ENCODE measurements around the gene APOF. TPM values are rescaled to one million over a fixed set of nuclear protein-coding genes. Genes with fewer than 3 reads are reported as not detected.

The APOF gene
- total and polyA plus RNA-seq, 10 of the 15 experiments (the other 5 are each of a cell fraction or from before 2014, with no cell fraction given), result 0.04 to 0.19 (median 0.11) TPM; not detected in 5

- no peak for TF ChIP-seq ELK1 (IDR thresholded peaks at IDR 0.05; ENCODE audit: low read depth, low read length)
- no peak for TF ChIP-seq ZNF592 (IDR thresholded peaks at IDR 0.05)
- no peak; the same call in 1 of the 2 replicates for TF ChIP-seq SREBF1 (IDR thresholded peaks at IDR 0.05; ENCODE audit: low read length)
- TF ChIP-seq BACH1 (IDR thresholded peaks at IDR 0.05; ENCODE audit: borderline replicate concordance), result peak; percentile 8; the same call in 1 of the 2 replicates
- TF ChIP-seq TBL1XR1 (IDR thresholded peaks at IDR 0.05; ENCODE audit: low read depth, low read length), result no peak; the same call in 1 of the 2 replicates
- TF ChIP-seq NBN (IDR thresholded peaks at IDR 0.05), result peak; percentile 72; the same call in 1 of the 2 replicates
- peak; percentile 92 for TF ChIP-seq CREM (IDR thresholded peaks at IDR 0.05; ENCODE audit: low read depth)
- no peak for TF ChIP-seq MYB (IDR thresholded peaks at IDR 0.05; ENCODE audit: borderline replicate concordance, low read depth, low read length)
- no peak; the same call in 1 of the 2 replicates for TF ChIP-seq MXI1 (IDR thresholded peaks at IDR 0.05; ENCODE audit: low read depth, low read length)
- TF ChIP-seq HSF1 (IDR thresholded peaks at IDR 0.05; ENCODE audit: low read depth, low read length), result no peak
- TF ChIP-seq BRCA1 (IDR thresholded peaks at IDR 0.05; ENCODE audit: low read depth, low read length), result no peak
- TF ChIP-seq POU2F2 (IDR thresholded peaks at IDR 0.05; ENCODE audit: borderline replicate concordance, low read depth, low read length), result peak; percentile 57; the same call in 1 of the 3 replicates
- TF ChIP-seq NR2C2 (IDR thresholded peaks at IDR 0.05; ENCODE audit: borderline replicate concordance, control insufficient read depth, insufficient read length, low read depth), result no peak
- TF ChIP-seq SMARCA5 (IDR thresholded peaks at IDR 0.05), result no peak
- TF ChIP-seq ZNF274 (IDR thresholded peaks at IDR 0.05; ENCODE audit: insufficient read depth, insufficient read length), result no peak
- no peak; the same call in none of the 2 replicates for TF ChIP-seq CBFB (IDR thresholded peaks at IDR 0.05; ENCODE audit: low read depth)
- TF ChIP-seq JUND (IDR thresholded peaks at IDR 0.05; ENCODE audit: low read depth, low read length), result peak; percentile 68; the same call in 1 of the 2 replicates
- no peak for TF ChIP-seq PAX8 (IDR thresholded peaks at IDR 0.05)
- no peak for TF ChIP-seq PRDM15 (CRISPR knock-in tag; IDR thresholded peaks at IDR 0.05)
- TF ChIP-seq ZNF384 (IDR thresholded peaks at IDR 0.05; ENCODE audit: borderline replicate concordance, low read depth, low read length), result no peak
Observed at GRCh38 chr12:56333679-56334489, 28.8 kb downstream of the APOF start, which contains the start of gene PAN2 (continued).
